C4-2B (cell line): ENCODE measurements around the gene PACS2.

ENCODE experiments used
- H3K27ac ChIP-seq: fragments of 450-650 bp; 2 replicates; pipeline ENCODE4 v1.5.1; 2017
- CTCF ChIP-seq: fragments of 450-650 bp; conservative IDR thresholded peaks from 2 replicates; pipeline ENCODE4 v1.5.1; 2017; ENCODE audit warnings: mild to moderate bottlenecking
- ZFX ChIP-seq: fragments of 450-650 bp; IDR thresholded peaks from 2 replicates; pipeline ENCODE4 v1.6.1; 2017

PACS2 gene

GRCh38 chr14:105445901-105446845, 131.6 kb downstream of the PACS2 start:
- no peak overlapping the region for H3K27ac ChIP-seq
- TF ChIP-seq CTCF: no peak

GRCh38 chr14:105446971-105447370, 132.4 kb downstream of the PACS2 start:
- TF ChIP-seq ZFX (no peak), CTCF (no peak)
- H3K27ac ChIP-seq: no peak overlapping the region
